NCI-H1436 (cell line): ENCODE results near the gene KIF18B.

Experiments used
- DNase-seq: peaks from one replicate; lab custom pipeline; 2025; lab: John Stamatoyannopoulos, UW

Gene KIF18B

GRCh38 chr17:44947461-44948314 lies at the start of gene KIF18B:
TSS of gene KIF18B (minus strand) at chr17:44947773. CDS start at chr17:44936344, 11,429 bp downstream.
- DNase-seq = peak; percentile 99

GRCh38 chr17:44996304-44996703 lies 48.7 kb upstream of the KIF18B start:
- DNase-seq = no peak

- DNase-seq = no peak
Observed at GRCh38 chr17:44995436-44996001, 47.9 kb upstream of the KIF18B start.

GRCh38 chr17:44992242-44992939 lies 44.8 kb upstream of the KIF18B start:
- no peak for DNase-seq

GRCh38 chr17:44990994-44991393 lies 43.4 kb upstream of the KIF18B start:
- DNase-seq = no peak

- DNase-seq = no peak
Observed at GRCh38 chr17:44989552-44990138, 42.1 kb upstream of the KIF18B start.

GRCh38 chr17:44988044-44988942 lies 40.7 kb upstream of the KIF18B start:
- peak; percentile 69 for DNase-seq

- no peak for DNase-seq
Observed at GRCh38 chr17:44983563-44983962, 36.0 kb upstream of the KIF18B start.

- no peak for DNase-seq
Observed at GRCh38 chr17:44982113-44982702, 34.6 kb upstream of the KIF18B start.

GRCh38 chr17:44981221-44981968 lies 33.8 kb upstream of the KIF18B start:
- no peak for DNase-seq

GRCh38 chr17:44979426-44979995 lies 31.9 kb upstream of the KIF18B start:
- DNase-seq = no peak

GRCh38 chr17:44978807-44979206 lies 31.2 kb upstream of the KIF18B start:
- DNase-seq = no peak

- DNase-seq = no peak
Observed at GRCh38 chr17:44977814-44978550, 30.4 kb upstream of the KIF18B start.

GRCh38 chr17:44977065-44977464 lies 29.5 kb upstream of the KIF18B start:
- DNase-seq = no peak

- DNase-seq = no peak
Observed at GRCh38 chr17:44976206-44976605, 28.6 kb upstream of the KIF18B start.

- DNase-seq = no peak
Observed at GRCh38 chr17:44972953-44973352, 25.4 kb upstream of the KIF18B start.

GRCh38 chr17:44971776-44972483 lies 24.4 kb upstream of the KIF18B start:
- DNase-seq = no peak

- peak; percentile 30 for DNase-seq
Observed at GRCh38 chr17:44970136-44970741, 22.7 kb upstream of the KIF18B start.
